Fibroblast of skin of left biceps (primary cell): ENCODE results near the gene DEK.
"Not testable (repeated sequence)": the region's sequence is repeated elsewhere in the genome, so short reads cannot be mapped to it uniquely, and the experiment has no call there.

Experiments
- DNase-seq, 2 experiments: peaks; one replicate each; pipeline ENCODE4 v3.0.0-alpha.2; 2013; ENCODE audit warnings: low read depth in 2 of 2

The DEK gene

GRCh38 chr6:18264219-18264922 is at the start of gene DEK:
DEK (minus strand) TSS chr6:18264530; CDS start chr6:18263987, 543 bp downstream.
- DNase-seq = peak; percentile 69 to 73

- no peak for DNase-seq
Observed at GRCh38 chr6:18312368-18312767, 48.0 kb upstream of the DEK start.

GRCh38 chr6:18310010-18310409 is 45.7 kb upstream of the DEK start:
- not testable (repeated sequence) for DNase-seq

GRCh38 chr6:18309046-18309445 is 44.7 kb upstream of the DEK start:
- no peak for DNase-seq

- DNase-seq = peak; percentile 70 to 76
Observed at GRCh38 chr6:18308070-18308735, 43.9 kb upstream of the DEK start.

- DNase-seq = peak; percentile 91 to 93
Observed at GRCh38 chr6:18306977-18307376, 42.6 kb upstream of the DEK start.

- no peak for DNase-seq
Observed at GRCh38 chr6:18302561-18303439, 38.5 kb upstream of the DEK start.

- no peak for DNase-seq
Observed at GRCh38 chr6:18293076-18293904, 29.0 kb upstream of the DEK start.

GRCh38 chr6:18289283-18289682 is 25.0 kb upstream of the DEK start:
- no peak for DNase-seq

- no peak for DNase-seq
Observed at GRCh38 chr6:18284261-18284660, 19.9 kb upstream of the DEK start.

- no peak for DNase-seq
Observed at GRCh38 chr6:18281564-18281963, 17.2 kb upstream of the DEK start.

GRCh38 chr6:18280084-18280483 is 15.8 kb upstream of the DEK start:
- no peak for DNase-seq

- DNase-seq = no peak
Observed at GRCh38 chr6:18279422-18279821, 15.1 kb upstream of the DEK start.

GRCh38 chr6:18277237-18278006 is 13.1 kb upstream of the DEK start:
- no peak for DNase-seq

- DNase-seq = no peak
Observed at GRCh38 chr6:18276610-18277236, 12.4 kb upstream of the DEK start.

GRCh38 chr6:18270216-18270615 is 5.9 kb upstream of the DEK start:
- no peak for DNase-seq

GRCh38 chr6:18269717-18270116 is 5.4 kb upstream of the DEK start:
- DNase-seq = no peak

GRCh38 chr6:18269253-18269652 is 4.9 kb upstream of the DEK start:
- DNase-seq = peak; percentile 33 to 50

- no peak for DNase-seq
Observed at GRCh38 chr6:18268066-18268465, 3.7 kb upstream of the DEK start.

- no peak for DNase-seq
Observed at GRCh38 chr6:18266523-18266912, 2.2 kb upstream of the DEK start.
